Measurements from ENCODE around the gene ASIC2. TPM values are rescaled to one million over a fixed set of nuclear protein-coding genes. Genes with fewer than 3 reads are reported as not detected.

Gene ASIC2
- total and polyA plus RNA-seq, 9 of the 15 experiments (the other 6 are each of a cell fraction or from before 2014, with no cell fraction given) = not detected

DNA sequence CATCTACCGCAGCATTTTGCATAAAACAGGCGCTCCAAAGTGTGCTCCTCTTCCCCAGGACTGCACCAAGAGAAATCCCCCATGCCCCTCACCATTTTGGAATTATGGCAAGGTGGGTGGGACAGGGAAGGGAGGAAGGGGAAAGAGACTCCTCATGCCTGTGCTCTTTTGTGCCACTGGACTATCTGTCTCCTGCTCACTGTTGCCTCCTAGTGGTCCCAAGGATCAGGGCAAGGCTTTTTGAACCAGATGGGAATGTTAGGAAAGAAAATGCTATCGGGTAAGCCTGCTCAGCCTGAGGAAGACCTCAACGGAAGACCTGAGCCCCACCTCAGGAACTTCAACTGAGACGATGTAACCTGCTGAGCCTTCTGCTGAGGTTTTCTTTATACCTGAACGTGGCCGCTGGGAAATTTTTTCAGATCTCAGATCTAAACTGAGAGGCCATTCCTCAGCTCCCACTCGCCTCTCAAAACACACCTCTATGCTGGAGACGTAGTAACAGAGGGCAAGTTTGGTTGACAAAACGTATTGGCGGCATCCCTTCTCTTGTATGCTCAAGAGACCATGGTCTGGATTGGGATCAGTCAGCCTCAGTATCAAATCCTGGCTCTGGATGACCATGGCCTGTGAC lies 243.2 kb downstream of the ASIC2 start:
- WGBS (ENCODE audit: insufficient coverage, low coverage, missing lambda C conversion rate) = 8% methylated on average over 11 of the region's 11 CpGs
- no peaks in the 10 kb centered on the region for H3K4me1 ChIP-seq (replicated peaks in 1 of 2; ENCODE audit: control insufficient read depth in 2 of 2, insufficient read depth in 2 of 2, low read length in 2 of 2)
- no peaks in the 10 kb centered on the region for H3K36me3 ChIP-seq (ENCODE audit: control insufficient read depth, insufficient read depth, low read length)
- no peak overlapping the region for H3K4me3 ChIP-seq
- peaks cover 3% of the 10 kb centered on the region; the same call in 1 of the 2 replicates for H4K20me1 ChIP-seq (replicated peaks; ENCODE audit: control insufficient read depth, insufficient read depth, low read length)
- DNase-seq (ENCODE audit: extremely low read depth in 1 of 4, low spot score in 3 of 4) (peak; percentile 74 to 82 (median 78)), FAIRE-seq (peak; percentile 95), ATAC-seq (peak; percentile 88)
- in situ Hi-C loops (cut with MboI) (no loop called here), intact Hi-C loops (cut with micrococcal nuclease) (no loop called here)
- peaks cover 5 to 38% of the 10 kb centered on the region in 2 experiments; a peak in 4 of 5 replicates for H3K27me3 ChIP-seq (ENCODE audit: control insufficient read depth in 2 of 2, insufficient read depth in 2 of 2, low read length in 2 of 2)
- ChIA-PET CTCF (ENCODE audit: low intra/inter-chr PET ratio) (no interaction called here), POLR2A (interaction anchor here (0.7 kb wide), 1 partner anchor 246 kb away, joined by 3 read pairs; no protein-coding TSS in a partner anchor)
- no peak overlapping the region for H3K9ac ChIP-seq (ENCODE audit: insufficient read depth in 1 of 2, low read depth in 2 of 2, low read length in 2 of 2)
- no peaks in the 10 kb centered on the region for H3K79me2 ChIP-seq (ENCODE audit: control insufficient read depth, insufficient read depth, low read length)
- H2AFZ ChIP-seq (ENCODE audit: low read depth, low read length) = no peak overlapping the region
- H3K27ac ChIP-seq (ENCODE audit: extremely low read depth, low read depth, low read length) = no peak overlapping the region
- H3K9me3 ChIP-seq (replicated peaks; ENCODE audit: control insufficient read depth, insufficient read depth, low read depth, low read length) = no peaks in the 10 kb centered on the region
- BruUV-seq (replicated peaks) = no TSS peak
- no peak overlapping the region for H3K4me2 ChIP-seq (ENCODE audit: insufficient read depth, low read length)
- no peaks in the 10 kb centered on the region for H3K9me1 ChIP-seq (ENCODE audit: control insufficient read depth, insufficient read depth, low read length)
- peak; percentile 64; the same call in 1 of the 2 replicates for TF ChIP-seq KLF16 (IDR thresholded peaks at IDR 0.05)
- TF ChIP-seq HDAC1 (IDR thresholded peaks at IDR 0.05) = no peak
- no peak for TF ChIP-seq HMG20B (CRISPR knock-in tag; IDR thresholded peaks at IDR 0.05)
- TF ChIP-seq SIN3A (IDR thresholded peaks at IDR 0.05; ENCODE audit: borderline replicate concordance in 2 of 2, control insufficient read depth in 1 of 2, low read depth in 2 of 2, low read length in 2 of 2) = no peak
- TF ChIP-seq XRCC5 (IDR thresholded peaks at IDR 0.05; ENCODE audit: low read depth, low read length) = 0 out of 2 replicates have a peak, but pooled peaks have one; percentile 44
- TF ChIP-seq SMC3 (conservative IDR thresholded peaks at IDR 0.05; ENCODE audit: insufficient read depth, low read depth, low read length) = peak; percentile 50; the same call in 1 of the 2 replicates
- TF ChIP-seq, protein P1, sequence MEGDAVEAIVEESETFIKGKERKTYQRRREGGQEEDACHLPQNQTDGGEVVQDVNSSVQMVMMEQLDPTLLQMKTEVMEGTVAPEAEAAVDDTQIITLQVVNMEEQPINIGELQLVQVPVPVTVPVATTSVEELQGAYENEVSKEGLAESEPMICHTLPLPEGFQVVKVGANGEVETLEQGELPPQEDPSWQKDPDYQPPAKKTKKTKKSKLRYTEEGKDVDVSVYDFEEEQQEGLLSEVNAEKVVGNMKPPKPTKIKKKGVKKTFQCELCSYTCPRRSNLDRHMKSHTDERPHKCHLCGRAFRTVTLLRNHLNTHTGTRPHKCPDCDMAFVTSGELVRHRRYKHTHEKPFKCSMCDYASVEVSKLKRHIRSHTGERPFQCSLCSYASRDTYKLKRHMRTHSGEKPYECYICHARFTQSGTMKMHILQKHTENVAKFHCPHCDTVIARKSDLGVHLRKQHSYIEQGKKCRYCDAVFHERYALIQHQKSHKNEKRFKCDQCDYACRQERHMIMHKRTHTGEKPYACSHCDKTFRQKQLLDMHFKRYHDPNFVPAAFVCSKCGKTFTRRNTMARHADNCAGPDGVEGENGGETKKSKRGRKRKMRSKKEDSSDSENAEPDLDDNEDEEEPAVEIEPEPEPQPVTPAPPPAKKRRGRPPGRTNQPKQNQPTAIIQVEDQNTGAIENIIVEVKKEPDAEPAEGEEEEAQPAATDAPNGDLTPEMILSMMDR (IDR thresholded peaks at IDR 0.05 in 2 of 3, conservative IDR thresholded peaks at IDR 0.05 in 1 of 3; ENCODE audit: insufficient read depth in 2 of 3, low read depth in 1 of 3, low read length in 3 of 3) = peak; percentile 81 to 92 (median 88)
- peak in 1 of 2 experiments; percentile 62; a peak in 3 of 4 replicates for TF ChIP-seq RAD21 (CRISPR knock-in tag; conservative IDR thresholded peaks at IDR 0.05 in 1 of 2, IDR thresholded peaks at IDR 0.05 in 1 of 2)
- TF ChIP-seq MXD1 (CRISPR knock-in tag; IDR thresholded peaks at IDR 0.05; ENCODE audit: borderline replicate concordance, poor library complexity, severe bottlenecking) = no peak
- TF ChIP-seq, protein P2, sequence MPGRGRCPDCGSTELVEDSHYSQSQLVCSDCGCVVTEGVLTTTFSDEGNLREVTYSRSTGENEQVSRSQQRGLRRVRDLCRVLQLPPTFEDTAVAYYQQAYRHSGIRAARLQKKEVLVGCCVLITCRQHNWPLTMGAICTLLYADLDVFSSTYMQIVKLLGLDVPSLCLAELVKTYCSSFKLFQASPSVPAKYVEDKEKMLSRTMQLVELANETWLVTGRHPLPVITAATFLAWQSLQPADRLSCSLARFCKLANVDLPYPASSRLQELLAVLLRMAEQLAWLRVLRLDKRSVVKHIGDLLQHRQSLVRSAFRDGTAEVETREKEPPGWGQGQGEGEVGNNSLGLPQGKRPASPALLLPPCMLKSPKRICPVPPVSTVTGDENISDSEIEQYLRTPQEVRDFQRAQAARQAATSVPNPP (IDR thresholded peaks at IDR 0.05; ENCODE audit: borderline replicate concordance, insufficient read depth, insufficient read length) = no peak
